Loucy (cell line): ENCODE measurements around the gene RPL29.

ENCODE experiments used
- EZH2phosphoT487 ChIP-seq: fragments of 200-600 bp; IDR thresholded peaks from 2 replicates; pipeline ENCODE4 v1.6.1; 2018; ENCODE audit warnings: antibody characterized with exemption, mild to moderate bottlenecking, moderate library complexity, borderline replicate concordance
- TF ChIP-seq, protein P1 (sequence below): fragments of 200-600 bp; sonication (generic); conservative IDR thresholded peaks from 2 replicates; pipeline ENCODE4 v1.5.1; 2014; ENCODE audit warnings: mild to moderate bottlenecking, antibody characterized with exemption, low read length

- TF ChIP-seq, protein P1, sequence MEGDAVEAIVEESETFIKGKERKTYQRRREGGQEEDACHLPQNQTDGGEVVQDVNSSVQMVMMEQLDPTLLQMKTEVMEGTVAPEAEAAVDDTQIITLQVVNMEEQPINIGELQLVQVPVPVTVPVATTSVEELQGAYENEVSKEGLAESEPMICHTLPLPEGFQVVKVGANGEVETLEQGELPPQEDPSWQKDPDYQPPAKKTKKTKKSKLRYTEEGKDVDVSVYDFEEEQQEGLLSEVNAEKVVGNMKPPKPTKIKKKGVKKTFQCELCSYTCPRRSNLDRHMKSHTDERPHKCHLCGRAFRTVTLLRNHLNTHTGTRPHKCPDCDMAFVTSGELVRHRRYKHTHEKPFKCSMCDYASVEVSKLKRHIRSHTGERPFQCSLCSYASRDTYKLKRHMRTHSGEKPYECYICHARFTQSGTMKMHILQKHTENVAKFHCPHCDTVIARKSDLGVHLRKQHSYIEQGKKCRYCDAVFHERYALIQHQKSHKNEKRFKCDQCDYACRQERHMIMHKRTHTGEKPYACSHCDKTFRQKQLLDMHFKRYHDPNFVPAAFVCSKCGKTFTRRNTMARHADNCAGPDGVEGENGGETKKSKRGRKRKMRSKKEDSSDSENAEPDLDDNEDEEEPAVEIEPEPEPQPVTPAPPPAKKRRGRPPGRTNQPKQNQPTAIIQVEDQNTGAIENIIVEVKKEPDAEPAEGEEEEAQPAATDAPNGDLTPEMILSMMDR = no peak
- no peak for TF ChIP-seq EZH2phosphoT487
Observed at GRCh38 chr3:51954713-51955112, 41.0 kb downstream of the RPL29 start.
